ENCODE results near the gene OCA2.
"Not testable (repeated sequence)": the region's sequence is repeated elsewhere in the genome, so short reads cannot be mapped to it uniquely, and the experiment has no call there.

OCA2 gene

GRCh38 chr15:27767918-27768640 is 331.0 kb downstream of the OCA2 start:
- no peak for DNase-seq

- DNase-seq, result not testable (repeated sequence)
These were observed 331.7 kb downstream of the OCA2 start for GRCh38 chr15:27767430-27767829.

GRCh38 chr15:27764339-27764738 is 334.8 kb downstream of the OCA2 start:
- DNase-seq, result no peak

- DNase-seq, result no peak
These were observed 335.6 kb downstream of the OCA2 start for GRCh38 chr15:27763514-27763913.

GRCh38 chr15:27762471-27762870 is 336.6 kb downstream of the OCA2 start:
- no peak for DNase-seq

- DNase-seq, result no peak
These were observed 342.1 kb downstream of the OCA2 start for GRCh38 chr15:27757052-27757451.

GRCh38 chr15:27752691-27753090 is 346.4 kb downstream of the OCA2 start:
- DNase-seq, result no peak

- DNase-seq, result no peak
These were observed 351.1 kb downstream of the OCA2 start for GRCh38 chr15:27747997-27748396.

GRCh38 chr15:27746401-27746955 is 352.6 kb downstream of the OCA2 start:
- DNase-seq, result no peak

GRCh38 chr15:27744641-27745040 is 354.5 kb downstream of the OCA2 start:
- no peak for DNase-seq

- no peak for DNase-seq
These were observed 355.5 kb downstream of the OCA2 start for GRCh38 chr15:27743638-27744037.

- DNase-seq, result no peak
These were observed 356.2 kb downstream of the OCA2 start for GRCh38 chr15:27742751-27743477.

- DNase-seq, result no peak
These were observed 357.8 kb downstream of the OCA2 start for GRCh38 chr15:27741226-27741860.

GRCh38 chr15:27734785-27735495 is 364.2 kb downstream of the OCA2 start:
- DNase-seq, result no peak

- no peak for DNase-seq
These were observed 367.3 kb downstream of the OCA2 start for GRCh38 chr15:27731776-27732175.

GRCh38 chr15:27730868-27731267 is 368.2 kb downstream of the OCA2 start:
- DNase-seq, result no peak

GRCh38 chr15:27725731-27726130 is 373.4 kb downstream of the OCA2 start:
- no peak for DNase-seq

GRCh38 chr15:27723821-27724220 is 375.3 kb downstream of the OCA2 start:
- DNase-seq, result no peak

GRCh38 chr15:27722102-27722501 is 377.0 kb downstream of the OCA2 start:
- DNase-seq, result no peak

- no peak for DNase-seq
These were observed 384.4 kb downstream of the OCA2 start for GRCh38 chr15:27714675-27715074.

- not testable (repeated sequence) for DNase-seq
These were observed 385.3 kb downstream of the OCA2 start for GRCh38 chr15:27713850-27714249.

- DNase-seq, result no peak
These were observed 391.9 kb downstream of the OCA2 start for GRCh38 chr15:27707257-27707656.

GRCh38 chr15:27706300-27706699 is 392.8 kb downstream of the OCA2 start:
- no peak for DNase-seq
